ENCODE measurements around the gene SLC24A5.

GRCh38 chr15:48073881-48074280, 46.9 kb upstream of the SLC24A5 start:
- no peak for TF ChIP-seq CTCF (IDR thresholded peaks at IDR 0.05)
- TF ChIP-seq POLR2A (IDR thresholded peaks at IDR 0.05): no peak
